Testis (tissue), 2 donors: ENCODE results near the gene SLC22A1.

Experiments used
- POLR2A ChIP-seq: fragments of 450-650 bp; IDR thresholded peaks from one replicate; pipeline ENCODE4 v1.6.1; 2017; ENCODE audit warnings: antibody characterized with exemption, mild to moderate bottlenecking, moderate library complexity
- TF ChIP-seq, protein P1 (sequence below), 3 experiments: fragments of 450-650 bp in 2 of 3; fragments of 200-600 bp in 1 of 3; sonication (generic) in 1 of 3; IDR thresholded peaks; one replicate each; pipeline ENCODE4 v1.5.1; 2016 to 2019; ENCODE audit warnings: antibody characterized with exemption in 3 of 3, mild to moderate bottlenecking in 2 of 3, moderate library complexity in 1 of 3

DNA sequence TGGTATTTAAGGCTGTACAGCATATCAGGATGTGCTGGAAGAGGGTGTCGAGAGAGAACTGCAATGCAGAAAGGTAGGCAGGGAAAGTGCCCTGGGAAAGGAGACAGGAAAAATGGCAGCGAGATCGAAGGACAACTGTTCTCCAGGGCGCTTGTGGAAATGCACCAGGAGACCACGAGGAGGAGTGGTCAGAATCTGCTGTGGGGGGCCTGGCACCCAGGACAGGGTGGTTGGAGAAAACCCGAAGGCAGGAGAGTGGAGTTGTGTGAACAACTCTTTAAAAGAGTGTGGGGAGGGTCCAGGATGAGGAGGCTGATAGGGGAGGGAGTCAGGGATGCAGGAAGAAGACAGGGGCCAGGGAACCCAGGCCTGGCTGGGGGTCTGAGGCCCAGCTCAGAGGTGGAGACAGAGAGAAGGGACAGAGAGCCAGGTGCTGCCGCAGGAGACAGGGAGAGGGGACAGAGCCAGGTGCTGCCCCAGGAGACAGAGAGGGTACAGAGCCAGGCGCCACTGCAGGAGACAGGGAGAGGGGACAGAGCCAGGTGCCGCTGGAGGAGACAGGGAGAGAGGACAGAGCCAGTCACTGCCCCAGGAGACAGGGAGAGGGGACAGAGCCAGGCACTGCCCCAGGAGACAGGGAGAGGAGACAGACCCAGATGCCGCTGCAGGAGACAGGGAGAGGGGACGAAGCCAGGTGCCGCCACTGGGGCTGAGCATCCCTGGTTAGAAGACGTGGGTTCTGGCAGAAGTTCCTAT lies 9.3 kb downstream of the SLC22A1 start:
- TF ChIP-seq, protein P1, sequence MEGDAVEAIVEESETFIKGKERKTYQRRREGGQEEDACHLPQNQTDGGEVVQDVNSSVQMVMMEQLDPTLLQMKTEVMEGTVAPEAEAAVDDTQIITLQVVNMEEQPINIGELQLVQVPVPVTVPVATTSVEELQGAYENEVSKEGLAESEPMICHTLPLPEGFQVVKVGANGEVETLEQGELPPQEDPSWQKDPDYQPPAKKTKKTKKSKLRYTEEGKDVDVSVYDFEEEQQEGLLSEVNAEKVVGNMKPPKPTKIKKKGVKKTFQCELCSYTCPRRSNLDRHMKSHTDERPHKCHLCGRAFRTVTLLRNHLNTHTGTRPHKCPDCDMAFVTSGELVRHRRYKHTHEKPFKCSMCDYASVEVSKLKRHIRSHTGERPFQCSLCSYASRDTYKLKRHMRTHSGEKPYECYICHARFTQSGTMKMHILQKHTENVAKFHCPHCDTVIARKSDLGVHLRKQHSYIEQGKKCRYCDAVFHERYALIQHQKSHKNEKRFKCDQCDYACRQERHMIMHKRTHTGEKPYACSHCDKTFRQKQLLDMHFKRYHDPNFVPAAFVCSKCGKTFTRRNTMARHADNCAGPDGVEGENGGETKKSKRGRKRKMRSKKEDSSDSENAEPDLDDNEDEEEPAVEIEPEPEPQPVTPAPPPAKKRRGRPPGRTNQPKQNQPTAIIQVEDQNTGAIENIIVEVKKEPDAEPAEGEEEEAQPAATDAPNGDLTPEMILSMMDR (IDR thresholded peaks at IDR 0.05) = no peak
- TF ChIP-seq POLR2A = no peak
